Naive thymus-derived CD4-positive, alpha-beta T cell (primary cell): ENCODE data around the gene FMNL2. TPM values are rescaled to one million over a fixed set of nuclear protein-coding genes. Genes with fewer than 3 reads are reported as not detected.

Source experiments
- ATAC-seq: fragments of 150-1000 bp; cut with Tn5 transposase; 2 replicates; pipeline ENCODE4 v1.10.0; 2021; ENCODE audit warnings: mild to moderate bottlenecking, moderate library complexity
- CTCF ChIA-PET: fragments of 350-600 bp; sonication (Branson Sonifier 250); formaldehyde crosslinking; loops from one replicate; lab custom pipeline; 2021; ENCODE audit warnings: antibody characterized with exemption; lab: Charles Lee
- POLR2A ChIA-PET: fragments of 350-600 bp; sonication (Branson Sonifier 250); formaldehyde crosslinking; loops from one replicate; lab custom pipeline; 2021; ENCODE audit warnings: antibody characterized with exemption, inconsistent platforms; lab: Charles Lee
- DNase-seq, 9 donors: peaks; one replicate each; pipeline versions ENCODE4 v3.0.0 to v3.0.0-alpha.2; 2020 to 2022; ENCODE audit warnings: mixed read lengths in 1 of 9
- H3K27ac ChIP-seq: one replicate; pipeline ENCODE4 v1.7.0; 2013; ENCODE audit warnings: mild to moderate bottlenecking, low read depth, low read length, moderate library complexity
- H3K27me3 ChIP-seq, 2 donors: one replicate each; pipeline ENCODE4 v1.7.0; 2013; ENCODE audit warnings: low read length in 2 of 2, mild to moderate bottlenecking in 2 of 2, moderate library complexity in 2 of 2; ENCODE audit not compliant: control insufficient read depth in 2 of 2, insufficient read depth in 2 of 2
- H3K36me3 ChIP-seq, 3 experiments: 1 replicate in 2 of 3; 2 replicates in 1 of 3; pipeline ENCODE4 v1.7.0; 2013; ENCODE audit warnings: low read length in 3 of 3, mild to moderate bottlenecking in 3 of 3, moderate library complexity in 1 of 3; ENCODE audit not compliant: insufficient read depth in 3 of 3, control insufficient read depth in 2 of 3
- H3K4me1 ChIP-seq, 2 donors: one replicate each; pipeline ENCODE4 v1.7.0; 2013; ENCODE audit warnings: low read length in 2 of 2, mild to moderate bottlenecking in 2 of 2, moderate library complexity in 1 of 2; ENCODE audit not compliant: control insufficient read depth in 2 of 2, insufficient read depth in 2 of 2
- H3K4me3 ChIP-seq: 2 replicates; pipeline ENCODE4 v1.7.0; 2013; ENCODE audit warnings: mild to moderate bottlenecking, low read length
- H3K9me3 ChIP-seq, 3 experiments: 1 replicate in 2 of 3; 2 replicates in 1 of 3; pipeline ENCODE4 v1.7.0; 2013; ENCODE audit warnings: low read length in 3 of 3; ENCODE audit not compliant: control insufficient read depth in 2 of 3
- H3K27ac Mint-ChIP-seq, 9 donors: one replicate each; pipeline ENCODE4 v1.8.0; 2020 to 2022; ENCODE audit warnings: mixed read lengths in 9 of 9, mild to moderate bottlenecking in 8 of 9, moderate library complexity in 5 of 9, inconsistent platforms in 2 of 9
- H3K27me3 Mint-ChIP-seq, 5 donors: one replicate each; pipeline ENCODE4 v1.8.0; 2021 to 2022; ENCODE audit warnings: mixed read lengths in 5 of 5, mild to moderate bottlenecking in 1 of 5
- H3K36me3 Mint-ChIP-seq, 5 donors: one replicate each; pipeline ENCODE4 v1.8.0; 2020 to 2022; ENCODE audit warnings: mixed read lengths in 5 of 5, mild to moderate bottlenecking in 3 of 5, inconsistent platforms in 1 of 5
- H3K4me1 Mint-ChIP-seq, 7 donors: one replicate each; pipeline ENCODE4 v1.8.0; 2020 to 2022; ENCODE audit warnings: mixed read lengths in 7 of 7, mild to moderate bottlenecking in 3 of 7, inconsistent platforms in 1 of 7
- H3K4me3 Mint-ChIP-seq, 10 donors: one replicate each; pipeline ENCODE4 v1.8.0; 2020 to 2022; ENCODE audit warnings: mild to moderate bottlenecking in 10 of 10, mixed read lengths in 10 of 10, moderate library complexity in 6 of 10, inconsistent platforms in 2 of 10
- H3K9me3 Mint-ChIP-seq, 11 donors: one replicate each; pipeline ENCODE4 v1.8.0; 2020 to 2022; ENCODE audit warnings: mixed read lengths in 11 of 11, mild to moderate bottlenecking in 4 of 11, inconsistent platforms in 1 of 11, moderate library complexity in 1 of 11
- intact Hi-C, 2 donors: fragments of 100-400 bp; cut with micrococcal nuclease; formaldehyde crosslinking; loops; one replicate each; pipeline ENCODE4 v1.15.1; 2023
- polyA plus RNA-seq, 2 donors: library from polyadenylated mRNA; unstranded; fragments of 300-500 nt; fragmentation: Illumina TruSeq; gene quantifications; one replicate each; pipeline ENCODE4 v1.2.3, GENCODE V29; 2021
- total RNA-seq, 6 experiments: library from RNA in 5 of 6; stranded (reverse) in 5 of 6; gene quantifications; 1 replicate in 5 of 6; 2 replicates in 1 of 6; pipeline ENCODE4 v1.2.3 and lab custom pipeline; 2021 to 2026

The FMNL2 gene
- total and polyA plus RNA-seq, 7 experiments from 2014 or later: 0.16 to 2.7 (median 1.2) TPM

DNA sequence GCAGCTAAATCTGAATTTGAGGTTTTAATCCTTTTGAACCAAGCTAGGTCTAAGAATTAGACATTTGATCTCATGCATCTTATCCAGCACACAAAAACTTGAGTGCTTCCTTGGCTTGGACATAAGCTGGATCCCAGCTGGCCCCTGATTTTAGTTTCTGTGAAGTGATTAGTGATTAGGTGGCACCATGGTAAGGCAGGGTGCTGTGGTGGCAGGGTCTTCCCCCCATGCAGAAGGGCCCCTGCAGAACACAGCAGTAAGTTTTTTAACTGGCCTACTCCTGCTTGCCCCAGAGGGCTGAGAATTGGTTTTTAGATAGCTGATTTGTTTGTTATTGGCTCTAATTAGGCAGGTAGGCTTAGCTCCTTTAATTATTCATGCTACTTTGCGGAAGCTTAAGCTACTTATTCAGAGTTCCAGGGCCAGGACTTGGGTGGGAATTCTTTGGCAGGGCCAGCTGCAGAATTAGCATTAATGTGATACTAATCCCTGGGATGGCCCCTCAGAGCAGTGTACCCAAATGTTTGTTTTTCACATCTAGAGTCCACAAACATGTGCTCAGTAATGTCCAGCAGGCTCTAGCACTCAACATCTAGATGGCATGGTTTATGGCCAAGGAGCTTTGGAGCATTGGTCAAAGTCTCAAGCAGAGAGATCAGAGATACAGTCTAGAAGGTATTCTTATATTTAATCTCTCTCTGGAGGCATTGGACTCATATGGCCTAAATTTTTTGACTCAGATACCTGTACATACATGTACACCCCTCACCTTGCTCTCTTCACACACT lies 99.6 kb downstream of the FMNL2 start:
- H3K4me3 Mint-ChIP-seq: no peak overlapping the region
- H3K27me3 Mint-ChIP-seq: peaks cover 0 to 25% (median 7%) of the 10 kb centered on the region in 5 donors
- Histone ChIP-seq H3K36me3 (no peaks in the 10 kb centered on the region), H3K27ac (no peak overlapping the region), H3K27me3 (peaks cover 0 to 3% of the 10 kb centered on the region in 2 donors), H3K9me3 (no peaks in the 10 kb centered on the region), H3K4me1 (no peaks in the 10 kb centered on the region), H3K4me3 (no peak overlapping the region)
- H3K9me3 Mint-ChIP-seq: peaks cover 0 to 2% (median 0%) of the 10 kb centered on the region in 11 donors
- no peaks in the 10 kb centered on the region for H3K36me3 Mint-ChIP-seq
- no peak overlapping the region for H3K27ac Mint-ChIP-seq
- intact Hi-C loops: loop anchor here in 1 of 2 donors (10.0 kb wide), 1 partner anchor 400 kb away; no protein-coding TSS in a partner anchor
- ChIA-PET POLR2A (no interaction called here), CTCF (no interaction called here)
- ATAC-seq (no peak), DNase-seq (no peak)
- H3K4me1 Mint-ChIP-seq: no peaks in the 10 kb centered on the region

DNA sequence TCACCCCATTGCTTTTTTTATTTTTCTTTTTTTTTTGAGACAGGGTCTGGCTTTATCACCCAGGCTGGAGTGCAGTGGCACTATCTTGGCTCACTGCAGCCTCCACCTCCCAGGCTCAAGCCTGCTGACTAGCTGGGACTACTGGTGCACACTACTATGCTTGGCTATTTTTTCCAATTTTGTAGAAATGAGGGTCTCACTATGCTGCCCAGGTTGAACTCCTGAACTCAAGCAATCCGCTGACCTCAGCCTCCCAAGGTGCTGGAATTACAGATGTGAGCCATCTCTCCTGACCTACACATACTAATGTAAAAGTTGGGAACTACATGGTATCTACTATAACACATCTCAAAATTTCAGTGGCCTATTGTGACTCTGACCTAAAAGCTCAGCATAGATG lies 101.2 kb downstream of the FMNL2 start:
- no peak overlapping the region for H3K4me3 ChIP-seq
- H3K36me3 ChIP-seq: no peaks in the 10 kb centered on the region
- intact Hi-C loops: loop anchor here in 1 of 2 donors (10.0 kb wide), 1 partner anchor 401 kb away; no protein-coding TSS in a partner anchor
- Mint-ChIP-seq H3K9me3 (peaks cover 0 to 2% (median 0%) of the 10 kb centered on the region in 11 donors), H3K27ac (no peak overlapping the region), H3K4me1 (no peaks in the 10 kb centered on the region), H3K27me3 (peaks cover 0 to 33% (median 15%) of the 10 kb centered on the region in 5 donors), H3K4me3 (no peak overlapping the region), H3K36me3 (no peaks in the 10 kb centered on the region)
- H3K27me3 ChIP-seq: peaks cover 0 to 3% of the 10 kb centered on the region in 2 donors
- ATAC-seq (no peak), DNase-seq (no peak)
- ChIA-PET POLR2A (no interaction called here), CTCF (no interaction called here)
- H3K9me3 ChIP-seq: no peaks in the 10 kb centered on the region
- no peak overlapping the region for H3K27ac ChIP-seq
- H3K4me1 ChIP-seq: no peaks in the 10 kb centered on the region

DNA sequence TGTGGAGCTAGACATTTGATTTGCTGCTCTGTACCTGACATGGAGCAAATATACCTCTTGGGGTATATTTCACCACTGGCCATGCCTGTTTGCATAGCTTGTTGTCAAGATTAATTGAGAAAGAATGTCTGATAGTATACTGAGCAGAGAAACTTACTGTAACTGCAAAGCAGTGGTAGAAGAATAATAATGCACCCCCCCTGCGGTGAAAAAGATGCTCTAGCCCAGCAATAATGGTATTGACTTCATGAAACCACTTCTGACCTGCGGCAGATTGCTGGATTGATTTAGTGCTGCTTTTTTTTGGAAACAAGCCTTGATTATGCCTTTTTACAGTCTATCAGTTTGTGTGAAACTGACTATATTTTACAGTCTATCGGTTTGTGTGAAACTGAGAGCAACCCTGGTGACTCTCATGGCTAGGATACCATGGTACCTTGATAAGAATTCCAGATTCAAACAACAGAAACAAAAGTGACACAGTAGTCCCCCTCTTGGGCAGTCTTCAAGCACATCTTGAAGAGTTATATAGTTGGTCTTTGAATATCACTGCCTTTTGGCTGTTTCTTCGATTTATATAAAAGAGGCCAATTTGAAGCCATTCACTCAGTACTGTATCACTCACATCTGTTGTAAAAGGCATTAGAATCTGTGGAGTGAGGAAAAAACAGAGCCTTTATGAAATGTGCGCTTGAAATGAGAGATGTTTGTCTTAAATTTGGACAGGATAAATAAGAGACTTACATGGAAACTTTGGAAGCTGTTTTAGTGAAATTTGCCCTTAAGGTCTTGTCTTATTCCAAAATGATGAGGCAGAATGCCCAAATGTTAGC lies 102.5 kb downstream of the FMNL2 start:
- POLR2A ChIA-PET: no interaction called here
- CTCF ChIA-PET: no interaction called here
- Mint-ChIP-seq H3K36me3 (no peaks in the 10 kb centered on the region), H3K4me3 (no peak overlapping the region), H3K27ac (no peak overlapping the region), H3K27me3 (peaks cover 0 to 32% (median 15%) of the 10 kb centered on the region in 5 donors), H3K4me1 (no peaks in the 10 kb centered on the region), H3K9me3 (peaks cover 0 to 5% (median 0%) of the 10 kb centered on the region in 11 donors)
- Histone ChIP-seq H3K9me3 (no peaks in the 10 kb centered on the region), H3K36me3 (no peaks in the 10 kb centered on the region), H3K27ac (no peak overlapping the region), H3K4me1 (no peaks in the 10 kb centered on the region), H3K27me3 (peaks cover 0 to 3% of the 10 kb centered on the region in 2 donors), H3K4me3 (no peak overlapping the region)
- intact Hi-C loops: loop anchor here in 1 of 2 donors (10.0 kb wide), 1 partner anchor 403 kb away; no protein-coding TSS in a partner anchor
- ATAC-seq: no peak
- no peak for DNase-seq

DNA sequence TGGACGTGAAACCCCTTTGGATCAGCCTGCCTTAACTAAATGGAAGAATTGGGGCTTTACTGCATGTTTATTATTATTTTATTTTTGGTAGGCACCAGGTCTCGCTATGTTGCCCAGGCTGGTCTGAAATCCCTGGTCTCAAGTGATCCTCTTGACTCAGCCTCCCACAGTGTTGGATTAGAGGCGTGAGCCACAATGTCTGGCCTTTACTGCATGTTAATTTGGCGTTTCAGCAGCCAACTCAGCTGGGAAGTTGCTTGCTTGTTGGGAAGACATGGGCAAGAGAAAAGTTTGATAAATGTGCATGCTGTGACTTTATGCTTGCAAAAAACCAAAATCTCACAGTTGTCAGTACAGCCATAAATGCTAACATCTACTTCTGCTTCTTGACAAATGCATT lies 105.1 kb downstream of the FMNL2 start:
- no peaks in the 10 kb centered on the region for H3K36me3 ChIP-seq
- no peaks in the 10 kb centered on the region for H3K4me1 ChIP-seq
- no peak overlapping the region for H3K27ac ChIP-seq
- no peak overlapping the region for H3K27ac Mint-ChIP-seq
- no peak overlapping the region for H3K4me3 ChIP-seq
- ATAC-seq (no peak), DNase-seq (no peak)
- intact Hi-C loops: no loop called here
- H3K27me3 ChIP-seq: peaks cover 0 to 3% of the 10 kb centered on the region in 2 donors
- H3K9me3 Mint-ChIP-seq: peaks cover 0 to 5% (median 0%) of the 10 kb centered on the region in 11 donors
- ChIA-PET POLR2A (no interaction called here), CTCF (no interaction called here)
- no peak overlapping the region for H3K4me3 Mint-ChIP-seq
- peaks cover 0 to 3% (median 0%) of the 10 kb centered on the region in 5 donors for H3K36me3 Mint-ChIP-seq
- peaks cover 6 to 44% (median 20%) of the 10 kb centered on the region in 5 donors for H3K27me3 Mint-ChIP-seq
- H3K9me3 ChIP-seq: no peaks in the 10 kb centered on the region
- no peaks in the 10 kb centered on the region for H3K4me1 Mint-ChIP-seq

DNA sequence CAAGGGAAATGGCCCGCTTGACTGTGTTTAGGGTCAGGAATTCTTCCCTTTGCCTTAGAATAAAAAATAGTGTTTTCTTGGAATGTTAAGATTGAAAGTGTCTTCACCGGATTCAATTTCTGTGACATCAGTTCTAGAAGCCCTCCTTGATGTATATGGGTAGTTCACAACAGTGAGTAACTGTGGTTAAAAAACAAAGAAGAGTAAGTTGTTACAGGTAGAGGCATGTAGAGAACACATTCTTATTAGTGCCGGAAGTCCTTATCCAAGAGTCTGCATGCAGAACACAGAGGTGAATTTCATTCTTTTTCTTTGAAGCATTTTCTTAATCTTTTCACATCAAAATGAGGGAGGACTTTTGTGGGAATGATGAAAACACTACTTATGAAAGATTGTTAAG lies 105.5 kb downstream of the FMNL2 start:
- H3K27me3 Mint-ChIP-seq: peaks cover 6 to 44% (median 20%) of the 10 kb centered on the region in 5 donors
- Histone ChIP-seq H3K9me3 (no peaks in the 10 kb centered on the region), H3K27ac (no peak overlapping the region), H3K36me3 (no peaks in the 10 kb centered on the region), H3K4me3 (no peak overlapping the region), H3K27me3 (peaks cover 0 to 3% of the 10 kb centered on the region in 2 donors), H3K4me1 (no peaks in the 10 kb centered on the region)
- H3K9me3 Mint-ChIP-seq: peaks cover 0 to 5% (median 0%) of the 10 kb centered on the region in 11 donors
- H3K4me1 Mint-ChIP-seq: no peaks in the 10 kb centered on the region
- ATAC-seq (no peak), DNase-seq (no peak)
- H3K27ac Mint-ChIP-seq: no peak overlapping the region
- intact Hi-C loops: no loop called here
- H3K4me3 Mint-ChIP-seq: no peak overlapping the region
- H3K36me3 Mint-ChIP-seq: peaks cover 0 to 3% (median 0%) of the 10 kb centered on the region in 5 donors
- CTCF ChIA-PET: no interaction called here
- POLR2A ChIA-PET: no interaction called here

DNA sequence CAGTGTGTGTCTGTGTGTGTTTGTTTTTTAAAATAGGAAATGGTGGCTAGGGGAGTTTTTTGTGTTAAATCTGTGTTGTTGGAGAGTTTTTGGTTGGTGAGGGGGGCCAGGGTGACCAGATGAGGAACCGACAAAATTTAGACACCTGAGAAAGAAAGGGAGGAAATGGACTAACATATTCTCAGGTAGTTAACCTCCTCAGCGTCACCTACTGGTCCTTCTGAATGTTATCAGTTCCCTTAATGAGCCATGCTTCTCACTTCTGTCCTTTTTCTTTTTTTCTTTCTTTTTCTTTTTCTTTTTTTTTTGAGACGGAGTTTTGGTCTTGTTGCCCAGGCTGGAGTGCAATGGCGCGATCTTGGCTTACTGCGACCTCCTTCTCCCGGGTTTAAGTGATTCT lies 107.0 kb downstream of the FMNL2 start:
- ATAC-seq (no peak), DNase-seq (no peak)
- H3K27me3 Mint-ChIP-seq: peaks cover 6 to 44% (median 20%) of the 10 kb centered on the region in 5 donors
- H3K27ac Mint-ChIP-seq: no peak overlapping the region
- peaks cover 0 to 3% (median 0%) of the 10 kb centered on the region in 5 donors for H3K36me3 Mint-ChIP-seq
- Histone ChIP-seq H3K4me1 (no peaks in the 10 kb centered on the region), H3K9me3 (no peaks in the 10 kb centered on the region), H3K27me3 (peaks cover 0 to 3% of the 10 kb centered on the region in 2 donors), H3K36me3 (no peaks in the 10 kb centered on the region), H3K27ac (no peak overlapping the region), H3K4me3 (no peak overlapping the region)
- CTCF ChIA-PET: no interaction called here
- H3K4me1 Mint-ChIP-seq: peaks cover 0 to 5% (median 0%) of the 10 kb centered on the region in 7 donors
- intact Hi-C loops: no loop called here
- H3K4me3 Mint-ChIP-seq: no peak overlapping the region
- H3K9me3 Mint-ChIP-seq: peaks cover 0 to 5% (median 0%) of the 10 kb centered on the region in 11 donors
- POLR2A ChIA-PET: no interaction called here
